Central memory CD8-positive, alpha-beta T cell (primary cell): ENCODE results near the gene CCDC124.

Experiments
- ATAC-seq: fragments of 150-1000 bp; cut with Tn5 transposase; replicated peaks from 2 replicates; pipeline ENCODE4 v1.10.0; 2022; ENCODE audit warnings: mild to moderate bottlenecking, moderate FRiP score, moderate number of reproducible peaks; ENCODE audit not compliant: poor library complexity, severe bottlenecking; ENCODE audit errors: extremely low read depth
- DNase-seq, 2 donors: peaks; one replicate each; pipeline ENCODE4 v3.0.0; 2021; ENCODE audit warnings: low spot score in 2 of 2
- H3K27ac Mint-ChIP-seq: one replicate; pipeline ENCODE4 v1.8.0; 2022; ENCODE audit warnings: low read depth, mild to moderate bottlenecking, moderate library complexity, mixed read lengths
- H3K27me3 Mint-ChIP-seq: one replicate; pipeline ENCODE4 v1.8.0; 2022; ENCODE audit warnings: mixed read lengths
- H3K36me3 Mint-ChIP-seq: one replicate; pipeline ENCODE4 v1.8.0; 2022; ENCODE audit warnings: mild to moderate bottlenecking, moderate library complexity, mixed read lengths; ENCODE audit not compliant: insufficient read depth
- H3K4me1 Mint-ChIP-seq: one replicate; pipeline ENCODE4 v1.8.0; 2022; ENCODE audit warnings: mixed read lengths
- H3K4me3 Mint-ChIP-seq: one replicate; pipeline ENCODE4 v1.8.0; 2022; ENCODE audit warnings: mild to moderate bottlenecking, moderate library complexity, mixed read lengths
- H3K9me3 Mint-ChIP-seq: one replicate; pipeline ENCODE4 v1.8.0; 2022; ENCODE audit warnings: mixed read lengths

The CCDC124 gene

DNA sequence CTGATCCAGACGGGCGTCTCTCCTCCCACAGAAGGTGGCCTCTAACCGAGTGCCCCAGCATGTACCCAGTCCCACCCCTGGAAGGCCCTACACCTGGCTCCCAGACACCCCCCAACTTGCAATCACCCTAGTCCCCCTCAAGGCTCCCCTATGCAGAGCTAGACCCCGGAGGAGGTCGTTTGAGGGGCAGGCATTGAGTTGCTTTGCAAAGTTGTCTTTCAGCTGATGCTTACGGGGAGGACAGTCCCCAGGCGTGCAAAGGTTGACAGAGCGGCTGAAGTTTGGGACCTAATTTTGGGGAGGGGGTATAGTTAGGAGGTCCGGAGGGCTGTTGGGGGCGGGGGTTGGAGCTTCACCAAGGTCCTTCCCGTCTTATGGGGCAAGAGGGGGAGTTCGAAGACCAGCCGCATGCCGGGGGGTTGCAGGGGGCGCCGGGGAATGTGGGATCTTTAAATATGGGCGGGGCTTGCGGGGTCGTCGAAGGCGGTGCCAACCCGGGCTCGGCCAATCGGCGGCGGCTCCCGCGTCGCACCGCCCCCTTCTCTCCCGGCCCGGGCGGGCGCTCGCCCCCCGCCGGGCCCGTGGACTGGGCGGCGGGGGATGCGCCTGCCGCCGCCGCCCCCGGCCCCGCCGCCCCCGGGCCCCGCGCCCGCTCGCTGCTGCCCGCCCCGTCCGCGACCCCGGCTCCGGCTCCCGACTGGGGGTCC, 33.9 kb downstream of the CCDC124 start, which contains the start of gene KCNN1:
KCNN1 (plus strand) TSS at position 558 of the 707 bp plus-strand sequence. CDS start 6,782 bp downstream, outside the sequence.
- no peaks in the 10 kb centered on the region for H3K9me3 Mint-ChIP-seq
- peaks cover 11% of the 10 kb centered on the region for H3K4me1 Mint-ChIP-seq
- peaks cover 61% of the 10 kb centered on the region for H3K27me3 Mint-ChIP-seq
- DNase-seq = no peak
- peak within 1 kb of the TSS; percentile 33 for H3K4me3 Mint-ChIP-seq
- H3K27ac Mint-ChIP-seq = no peak within 1 kb of the TSS
- H3K36me3 Mint-ChIP-seq = peaks cover 1% of the 10 kb centered on the region
- no peak for ATAC-seq

DNA sequence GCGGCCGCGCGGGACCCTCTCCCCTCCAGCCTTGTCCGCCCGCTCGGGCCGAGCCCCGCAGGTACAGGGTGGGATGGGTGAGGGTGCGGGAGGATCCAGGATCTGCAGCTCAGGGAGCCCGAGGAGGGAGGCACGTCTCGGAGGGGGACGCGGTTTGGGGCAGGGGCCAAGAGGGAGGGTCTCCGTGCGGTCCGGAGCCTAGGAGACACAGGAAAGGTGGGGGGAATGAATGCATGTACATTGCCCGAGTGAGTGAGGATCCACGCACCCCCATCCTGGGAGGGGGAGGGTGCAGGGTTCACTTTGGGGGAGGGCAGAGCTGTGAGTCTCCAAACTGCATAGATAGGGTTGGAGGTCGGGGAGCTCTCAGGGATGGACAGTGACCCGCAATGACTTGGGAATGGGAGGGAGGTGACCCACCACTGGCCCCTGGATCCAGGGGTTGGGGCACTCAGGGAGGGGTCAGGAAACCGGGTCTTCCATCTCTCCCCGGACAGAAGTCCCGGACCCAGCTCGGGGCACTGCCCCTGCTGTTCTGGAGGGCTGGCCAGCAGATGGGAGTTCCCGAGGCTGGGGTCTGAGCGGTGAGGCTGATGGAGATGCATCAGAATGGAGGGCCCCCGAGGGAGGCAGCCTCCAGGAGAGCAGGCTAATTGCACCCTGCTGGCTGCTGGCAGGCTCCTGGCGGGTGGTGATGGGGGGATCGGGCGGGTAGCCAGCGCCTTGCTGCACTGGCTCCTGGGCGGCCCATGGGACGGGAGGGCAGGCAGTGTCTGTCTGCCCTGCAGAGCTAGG, 34.6 kb downstream of the CCDC124 start:
- Mint-ChIP-seq H3K36me3 (peaks cover 1% of the 10 kb centered on the region), H3K27ac (no peak overlapping the region), H3K4me3 (no peak overlapping the region), H3K27me3 (peaks cover 53% of the 10 kb centered on the region), H3K9me3 (no peaks in the 10 kb centered on the region), H3K4me1 (peaks cover 11% of the 10 kb centered on the region)
- no peak for ATAC-seq
- no peak for DNase-seq

GRCh38 chr19:17968362-17968761, 35.5 kb downstream of the CCDC124 start:
- peaks cover 48% of the 10 kb centered on the region for H3K27me3 Mint-ChIP-seq
- no peak overlapping the region for H3K4me3 Mint-ChIP-seq
- no peak overlapping the region for H3K27ac Mint-ChIP-seq
- H3K36me3 Mint-ChIP-seq = peaks cover 1% of the 10 kb centered on the region
- H3K9me3 Mint-ChIP-seq = no peaks in the 10 kb centered on the region
- peaks cover 11% of the 10 kb centered on the region for H3K4me1 Mint-ChIP-seq
- DNase-seq (no peak), ATAC-seq (no peak)

DNA sequence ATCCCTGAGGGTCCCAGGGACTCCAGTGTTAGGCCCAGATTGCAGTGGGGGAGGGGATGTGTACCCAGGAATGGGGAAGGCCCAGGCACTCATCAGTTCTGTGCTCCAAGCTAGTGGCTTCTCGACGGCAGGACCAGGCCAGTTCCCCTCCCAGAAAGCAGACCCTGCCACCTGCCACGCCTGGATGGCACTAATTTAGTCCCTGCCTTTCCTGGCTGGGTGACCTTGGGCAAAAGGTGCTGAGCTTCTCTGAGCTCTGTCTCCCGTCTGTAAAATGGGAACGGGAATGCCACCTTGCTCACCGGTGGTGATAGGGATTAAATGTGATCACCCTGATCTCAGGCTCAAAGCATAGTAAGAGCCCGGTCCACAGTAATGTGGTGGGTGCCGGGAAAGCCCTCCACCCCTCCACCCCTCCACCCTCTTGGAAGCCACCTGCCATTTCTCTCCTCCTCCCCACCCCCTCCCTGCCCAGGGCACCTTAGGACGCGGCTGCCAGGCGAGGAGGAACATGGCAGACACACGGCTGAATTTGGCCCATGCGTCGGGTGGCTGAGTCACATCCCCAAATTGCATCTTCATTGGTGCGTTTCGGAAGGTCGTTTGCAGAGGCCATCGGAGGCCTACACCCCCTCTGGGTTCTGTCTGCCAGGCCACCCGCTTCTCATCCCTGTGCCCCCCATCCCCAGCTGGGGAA, 36.4 kb downstream of the CCDC124 start:
- Mint-ChIP-seq H3K27me3 (peaks cover 39% of the 10 kb centered on the region), H3K4me3 (no peak overlapping the region), H3K27ac (no peak overlapping the region), H3K36me3 (peaks cover 1% of the 10 kb centered on the region), H3K4me1 (peaks cover 11% of the 10 kb centered on the region), H3K9me3 (no peaks in the 10 kb centered on the region)
- ATAC-seq (no peak), DNase-seq (no peak)

GRCh38 chr19:17972230-17972629, 39.4 kb downstream of the CCDC124 start:
- no peaks in the 10 kb centered on the region for H3K4me1 Mint-ChIP-seq
- H3K27ac Mint-ChIP-seq = no peak overlapping the region
- no peak for DNase-seq
- H3K4me3 Mint-ChIP-seq = no peak overlapping the region
- no peaks in the 10 kb centered on the region for H3K36me3 Mint-ChIP-seq
- no peaks in the 10 kb centered on the region for H3K9me3 Mint-ChIP-seq
- H3K27me3 Mint-ChIP-seq = peaks cover 9% of the 10 kb centered on the region
- ATAC-seq = no peak

GRCh38 chr19:17973759-17974158, 40.9 kb downstream of the CCDC124 start:
- ATAC-seq (no peak), DNase-seq (no peak)
- no peak overlapping the region for H3K27ac Mint-ChIP-seq
- H3K36me3 Mint-ChIP-seq = no peaks in the 10 kb centered on the region
- H3K4me3 Mint-ChIP-seq = no peak overlapping the region
- no peaks in the 10 kb centered on the region for H3K27me3 Mint-ChIP-seq
- no peaks in the 10 kb centered on the region for H3K4me1 Mint-ChIP-seq
- no peaks in the 10 kb centered on the region for H3K9me3 Mint-ChIP-seq

DNA sequence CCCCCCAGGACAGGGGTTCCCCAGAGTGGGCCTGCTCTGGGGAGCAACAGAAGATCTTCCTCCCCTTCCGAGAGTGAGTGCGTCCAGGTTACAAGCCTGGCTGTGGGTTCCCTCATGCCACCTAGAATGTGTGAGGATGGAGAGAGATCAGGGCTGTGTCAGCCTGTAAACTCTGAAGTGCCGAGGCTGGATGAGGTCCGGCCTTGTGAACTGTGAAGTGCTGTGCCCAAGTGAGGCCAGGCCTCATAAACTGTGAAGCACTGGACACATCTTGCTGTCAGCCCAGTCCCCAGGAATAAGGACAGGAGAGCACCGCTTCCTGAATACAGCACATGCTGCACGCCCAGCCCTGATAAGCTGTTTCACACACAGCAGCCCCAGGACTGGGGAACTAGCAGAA, 41.7 kb downstream of the CCDC124 start:
- Mint-ChIP-seq H3K36me3 (no peaks in the 10 kb centered on the region), H3K4me1 (no peaks in the 10 kb centered on the region), H3K9me3 (no peaks in the 10 kb centered on the region), H3K27me3 (no peaks in the 10 kb centered on the region), H3K27ac (no peak overlapping the region), H3K4me3 (no peak overlapping the region)
- ATAC-seq (no peak), DNase-seq (no peak)

- Mint-ChIP-seq H3K4me1 (no peaks in the 10 kb centered on the region), H3K27ac (no peak overlapping the region)
These were observed 42.2 kb downstream of the CCDC124 start for GRCh38 chr19:17975032-17975431.

GRCh38 chr19:17977021-17977420, 44.2 kb downstream of the CCDC124 start:
- H3K36me3 Mint-ChIP-seq = no peaks in the 10 kb centered on the region
- H3K4me3 Mint-ChIP-seq = no peak overlapping the region
- no peaks in the 10 kb centered on the region for H3K4me1 Mint-ChIP-seq
- no peaks in the 10 kb centered on the region for H3K9me3 Mint-ChIP-seq
- ATAC-seq (no peak), DNase-seq (no peak)
- H3K27ac Mint-ChIP-seq = no peak overlapping the region
- peaks cover 19% of the 10 kb centered on the region for H3K27me3 Mint-ChIP-seq

More at GRCh38 chr19:17975032-17975431, 42.2 kb downstream of the CCDC124 start:
- Mint-ChIP-seq H3K27me3 (peaks cover 2% of the 10 kb centered on the region), H3K9me3 (no peaks in the 10 kb centered on the region), H3K36me3 (no peaks in the 10 kb centered on the region), H3K4me3 (no peak overlapping the region)
- ATAC-seq (no peak), DNase-seq (no peak)

- DNase-seq (no peak), ATAC-seq (no peak)
- Mint-ChIP-seq H3K4me3 (no peak overlapping the region), H3K27ac (no peak overlapping the region), H3K27me3 (peaks cover 23% of the 10 kb centered on the region), H3K36me3 (no peaks in the 10 kb centered on the region), H3K9me3 (no peaks in the 10 kb centered on the region), H3K4me1 (no peaks in the 10 kb centered on the region)
These were observed 44.7 kb downstream of the CCDC124 start for GRCh38 chr19:17977488-17977887.

DNA sequence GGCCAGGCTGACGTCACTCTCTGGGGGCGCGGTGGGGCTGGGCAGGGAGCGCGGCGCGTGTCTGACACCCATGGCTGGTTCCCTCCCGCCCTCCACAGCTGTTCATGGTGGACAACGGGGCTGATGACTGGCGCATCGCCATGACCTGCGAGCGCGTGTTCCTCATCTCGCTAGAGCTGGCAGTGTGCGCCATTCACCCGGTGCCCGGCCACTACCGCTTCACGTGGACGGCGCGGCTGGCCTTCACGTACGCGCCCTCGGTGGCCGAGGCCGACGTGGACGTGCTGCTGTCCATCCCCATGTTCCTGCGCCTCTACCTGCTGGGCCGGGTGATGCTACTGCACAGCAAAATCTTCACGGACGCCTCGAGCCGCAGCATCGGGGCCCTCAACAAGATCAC, 48.8 kb downstream of the CCDC124 start:
- Mint-ChIP-seq H3K4me1 (no peaks in the 10 kb centered on the region), H3K4me3 (no peak overlapping the region), H3K27ac (no peak overlapping the region), H3K27me3 (peaks cover 44% of the 10 kb centered on the region), H3K9me3 (no peaks in the 10 kb centered on the region), H3K36me3 (peaks cover 1% of the 10 kb centered on the region)
- DNase-seq = no peak
- ATAC-seq = no peak

- no peak for ATAC-seq
- no peak for DNase-seq
- Mint-ChIP-seq H3K4me3 (no peak overlapping the region), H3K9me3 (no peaks in the 10 kb centered on the region), H3K27ac (no peak overlapping the region), H3K4me1 (no peaks in the 10 kb centered on the region), H3K36me3 (peaks cover 1% of the 10 kb centered on the region), H3K27me3 (peaks cover 44% of the 10 kb centered on the region)
These were observed 49.6 kb downstream of the CCDC124 start for GRCh38 chr19:17982430-17982829.
